H54 (cell line): Measurements from ENCODE around the gene DDX4.
A peak's percentile ranks its signal among the peaks of the same experiment; 100 is the strongest.
"Not testable (repeated sequence)": the region's sequence is repeated elsewhere in the genome, so short reads cannot be mapped to it uniquely, and the experiment has no call there.

Source experiments
- DNase-seq: peaks from one replicate; pipeline ENCODE4 v3.0.0; 2011; ENCODE audit warnings: low spot score, mixed read lengths; ENCODE audit not compliant: insufficient read length
- FAIRE-seq: peaks from 3 replicates; lab custom pipeline; 2011; peaks lifted over from hg19 to GRCh38; lab: Jason Lieb, UNC
- POLR2A ChIP-seq: IDR thresholded peaks from 2 replicates; pipeline ENCODE4 v1.6.1; 2011; ENCODE audit warnings: low read depth, mild to moderate bottlenecking, low read length

DDX4 gene

DNA sequence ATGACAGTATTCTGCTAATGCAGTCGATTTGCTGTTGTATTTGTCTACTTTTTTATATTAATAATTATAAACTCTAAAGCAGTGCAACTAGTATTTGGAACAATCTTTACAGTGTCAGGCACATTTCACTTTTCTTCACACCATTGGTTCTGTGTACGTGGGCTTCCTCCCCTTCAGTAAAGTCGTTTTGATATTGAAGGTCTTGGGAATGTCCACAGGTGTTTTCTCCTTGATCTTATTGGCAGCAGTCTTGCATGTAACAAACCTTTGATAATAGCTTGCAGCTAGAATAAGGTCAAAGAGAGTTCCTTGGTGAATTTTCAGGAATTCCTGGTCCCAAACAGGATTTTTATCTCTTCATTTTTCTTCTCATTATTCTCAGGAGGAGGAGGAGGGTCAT lies 12.2 kb downstream of the DDX4 start:
- no peak for TF ChIP-seq POLR2A
- DNase-seq (no peak), FAIRE-seq (no peak)

DNA sequence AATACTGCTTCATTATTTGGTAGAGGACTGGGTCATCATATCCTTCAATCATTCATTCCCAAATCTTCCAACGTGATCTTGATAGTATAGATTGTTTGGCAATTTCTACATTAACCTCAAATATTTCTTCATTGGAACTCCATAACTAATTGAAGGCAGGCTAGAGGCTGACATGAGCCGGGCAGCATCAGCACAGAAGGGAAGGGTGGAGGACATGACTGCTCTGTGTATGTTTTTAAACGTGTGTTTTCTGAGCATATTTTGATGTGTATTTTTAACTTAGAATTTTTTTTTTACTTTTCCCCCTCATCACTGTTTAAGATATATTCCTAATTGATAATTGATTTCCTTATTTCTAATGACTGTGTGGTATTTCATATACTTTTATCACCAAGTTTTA lies 12.6 kb downstream of the DDX4 start:
- FAIRE-seq, result no peak
- no peak for DNase-seq
- TF ChIP-seq POLR2A, result no peak

DNA sequence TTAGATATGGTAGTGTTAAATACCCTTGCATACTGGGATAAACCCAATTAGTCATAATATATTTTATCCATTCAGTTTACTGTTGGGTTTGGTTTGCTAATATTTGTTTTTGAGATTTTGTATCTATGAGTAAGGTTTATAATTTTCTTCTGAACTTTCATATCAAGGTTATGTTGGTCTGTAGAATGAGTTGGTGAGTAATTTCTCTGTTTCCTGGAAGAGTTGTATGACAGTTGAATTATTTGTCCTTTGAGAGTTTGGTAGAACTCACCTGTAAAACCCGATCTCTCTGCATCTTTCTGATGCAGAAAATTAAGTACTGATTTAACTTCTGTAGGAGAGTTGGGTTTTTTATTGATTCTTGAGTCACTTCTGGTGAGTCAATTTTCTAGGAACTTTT lies 20.4 kb downstream of the DDX4 start:
- DNase-seq, result no peak
- FAIRE-seq, result no peak
- TF ChIP-seq POLR2A, result no peak

DNA sequence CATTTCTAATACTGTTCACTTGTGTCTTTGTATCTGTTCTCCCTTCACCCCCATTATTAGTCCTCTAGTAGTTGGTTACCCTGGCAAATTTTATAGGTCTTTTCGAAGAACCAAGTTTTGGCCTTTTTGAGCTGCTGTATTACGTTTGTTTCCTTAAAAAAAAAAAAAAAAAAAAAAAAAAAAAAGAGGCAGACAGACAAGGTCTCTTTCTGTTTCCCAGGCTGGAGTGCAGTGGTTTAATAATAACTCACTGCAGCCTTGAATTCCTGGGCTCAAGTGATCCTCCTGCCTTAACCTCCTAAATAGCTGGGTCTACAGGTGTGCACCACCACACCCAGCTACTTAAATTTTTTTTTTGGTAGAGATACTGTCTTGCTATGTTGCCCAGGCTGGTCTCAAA lies 20.9 kb downstream of the DDX4 start:
- no peak for TF ChIP-seq POLR2A
- no peak for DNase-seq
- no peak for FAIRE-seq

DNA sequence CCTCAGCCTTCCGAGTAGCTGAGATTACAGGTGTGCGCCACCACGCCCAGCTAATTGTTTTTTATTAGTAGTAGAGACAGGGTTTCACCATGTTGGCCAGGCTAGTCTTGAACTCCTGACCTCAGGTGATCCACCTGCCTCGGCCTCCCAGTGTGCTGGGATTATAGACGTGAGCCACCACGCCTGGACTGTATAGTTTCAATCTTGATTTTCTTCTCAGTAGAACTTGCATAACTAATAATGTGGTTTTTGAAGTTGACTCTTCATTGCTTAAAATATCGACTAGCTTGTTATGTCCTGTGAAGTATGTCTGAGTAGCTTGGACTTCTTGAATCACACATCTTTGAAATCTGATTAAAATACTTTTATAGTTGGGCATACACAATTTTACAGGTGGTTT lies 23.9 kb downstream of the DDX4 start:
- not testable (repeated sequence) for FAIRE-seq, DNase-seq

DNA sequence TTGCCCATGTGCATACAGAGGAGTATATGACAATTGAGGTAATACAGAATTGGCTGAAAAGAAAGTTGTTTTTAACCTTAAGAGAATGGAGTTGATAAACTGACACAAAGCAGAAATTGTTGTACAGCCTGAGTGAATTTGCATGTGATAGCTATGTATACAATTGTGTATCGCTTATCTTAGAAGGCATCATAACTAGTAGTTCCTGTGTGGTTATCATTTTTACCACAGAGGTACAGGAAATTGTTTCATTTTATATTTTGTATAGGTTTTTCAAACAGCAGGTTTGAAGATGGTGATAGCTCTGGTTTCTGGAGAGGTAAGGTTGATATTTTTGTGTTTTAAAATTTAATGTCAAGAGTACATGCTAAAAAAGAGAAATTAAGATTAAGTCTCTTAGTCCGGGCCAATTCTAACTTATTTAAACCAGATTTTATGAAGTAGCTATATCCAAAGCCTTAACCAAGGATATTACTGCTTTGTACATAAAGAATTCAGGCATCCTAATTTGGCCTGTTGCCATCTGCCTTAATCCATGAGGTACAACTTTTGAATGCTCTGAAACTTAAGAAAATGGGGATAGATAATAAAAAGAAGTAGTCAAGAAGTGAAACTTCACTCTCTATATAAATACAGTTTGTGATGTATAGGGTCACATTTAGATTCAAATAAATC lies 26.0 kb downstream of the DDX4 start:
- no peak for DNase-seq
- FAIRE-seq, result no peak
- TF ChIP-seq POLR2A, result no peak

DNA sequence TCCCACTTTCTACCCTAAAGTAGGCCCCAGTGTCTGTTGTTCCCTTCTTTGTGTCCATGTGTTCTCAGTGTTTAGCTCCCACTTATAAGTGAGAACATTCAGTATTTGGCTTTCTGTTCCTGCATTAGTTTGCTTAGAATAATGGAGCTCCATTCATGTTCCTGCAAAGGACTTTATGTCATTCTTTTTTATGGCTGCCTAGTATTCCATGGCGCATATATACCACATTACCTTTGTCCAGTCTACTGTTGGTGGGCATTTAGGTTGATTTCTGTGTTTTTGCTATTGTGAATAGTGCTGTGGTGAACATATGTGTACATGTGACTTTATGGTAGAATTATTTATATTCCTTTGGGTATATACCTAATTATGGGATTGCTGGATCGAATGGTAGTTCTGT lies 30.4 kb downstream of the DDX4 start:
- no peak for TF ChIP-seq POLR2A
- DNase-seq, result no peak
- FAIRE-seq, result no peak

DNA sequence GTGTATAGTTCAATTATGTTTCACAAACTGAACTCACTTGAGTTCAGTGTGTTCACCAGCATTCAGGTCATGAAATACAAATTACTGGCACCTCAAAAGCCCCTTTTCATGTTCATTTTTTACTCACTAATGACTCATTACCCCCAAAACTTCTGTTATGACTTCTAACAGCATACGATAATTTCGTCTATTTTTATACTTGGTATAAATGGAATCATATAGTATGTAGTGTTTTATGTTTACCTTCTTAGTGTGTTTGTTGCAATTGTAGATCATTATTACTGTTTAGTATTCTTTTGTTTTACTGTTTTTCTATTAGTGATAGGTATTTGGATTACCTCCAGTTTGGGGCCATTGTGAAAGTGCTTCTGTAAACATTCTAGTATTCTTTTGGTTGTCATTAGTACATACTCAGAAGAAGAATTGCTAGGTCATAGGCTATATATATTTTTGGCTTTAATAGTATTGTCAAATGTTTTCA lies 33.4 kb downstream of the DDX4 start:
- TF ChIP-seq POLR2A, result no peak
- FAIRE-seq, result no peak

DNA sequence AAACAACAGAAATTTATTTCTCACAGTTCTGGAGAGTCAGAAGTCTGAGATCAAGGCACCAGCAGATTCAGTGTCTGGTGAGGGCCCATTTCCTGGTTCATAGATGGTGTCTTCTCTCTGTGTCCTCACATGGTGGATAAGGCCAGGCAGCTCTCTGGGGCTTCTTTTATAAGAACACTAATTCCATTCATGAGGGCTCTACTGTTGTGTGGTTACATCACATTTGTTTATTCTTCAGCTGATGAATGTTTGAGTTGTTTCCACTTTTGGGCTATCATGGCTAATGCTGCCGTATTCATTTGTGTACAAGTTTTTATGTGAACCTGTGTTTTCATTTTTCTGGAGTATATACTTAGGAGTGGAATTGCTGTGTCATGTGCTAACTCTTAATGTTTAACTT lies 35.2 kb downstream of the DDX4 start:
- DNase-seq (no peak), FAIRE-seq (no peak)
- TF ChIP-seq POLR2A, result no peak

More for the DNA sequence above, 33.4 kb downstream of the DDX4 start:
- DNase-seq, result no peak

DNA sequence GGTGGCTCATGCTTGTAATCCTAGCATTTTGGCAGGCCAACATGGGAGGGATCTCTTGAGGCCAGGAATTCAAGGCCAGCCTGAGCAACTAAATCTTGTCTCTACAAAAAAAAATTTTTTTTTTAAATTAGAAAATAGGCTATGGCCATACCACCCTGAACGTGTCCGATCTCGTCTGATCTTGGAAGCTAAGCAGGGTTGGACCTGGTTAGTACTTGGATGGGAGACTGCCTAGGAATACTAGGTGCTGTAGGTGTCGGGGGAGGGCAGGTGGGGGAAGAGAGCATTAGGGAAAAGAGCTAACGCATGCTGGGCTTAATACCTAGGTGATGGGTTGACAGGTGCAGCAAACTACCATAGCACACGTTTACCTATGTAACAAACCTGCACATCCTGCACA lies 39.5 kb downstream of the DDX4 start:
- FAIRE-seq, result no peak

DNA sequence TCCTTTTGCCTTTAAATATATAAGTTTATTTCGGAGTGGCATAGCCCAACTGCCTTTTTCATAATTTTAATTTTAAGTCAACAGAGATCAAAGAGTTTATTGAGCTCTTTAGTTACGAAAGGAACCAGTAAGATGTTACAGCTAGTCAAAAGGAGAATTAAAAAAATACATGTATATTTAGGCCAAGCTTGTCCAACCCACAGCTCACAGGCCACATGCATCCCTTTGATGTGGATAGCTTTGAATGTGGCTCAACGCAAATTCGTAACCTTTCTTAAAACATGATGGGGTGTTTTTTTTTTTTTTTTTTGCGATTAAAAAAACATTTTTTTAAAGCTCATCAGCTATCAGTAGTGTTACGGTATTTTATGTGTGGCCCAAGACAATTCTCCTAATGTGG lies 63.1 kb downstream of the DDX4 start:
- DNase-seq (no peak), FAIRE-seq (no peak)
- TF ChIP-seq POLR2A, result no peak

More for the DNA sequence above, 39.5 kb downstream of the DDX4 start:
- no peak for DNase-seq
- no peak for TF ChIP-seq POLR2A

DNA sequence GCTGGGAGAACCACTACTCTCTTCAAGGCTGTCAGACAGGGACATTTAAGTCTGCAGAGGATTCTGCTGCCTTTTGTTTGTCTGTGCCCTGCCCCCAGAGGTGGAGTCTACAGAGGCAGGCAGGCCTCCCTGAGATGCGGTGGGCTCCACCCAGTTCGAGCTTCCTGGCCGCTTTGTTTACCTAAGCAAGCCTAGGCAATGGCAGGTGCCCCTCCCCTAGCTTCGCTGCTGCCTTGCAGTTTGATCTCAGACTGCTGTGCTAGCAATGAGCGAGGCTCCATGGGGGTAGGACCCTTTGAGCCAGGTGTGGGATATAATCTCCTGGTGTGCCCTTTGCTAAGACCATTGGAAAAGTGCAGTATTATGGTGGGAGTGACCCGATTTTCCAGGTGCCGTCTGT lies 71.0 kb downstream of the DDX4 start:
- FAIRE-seq, DNase-seq: not testable (repeated sequence)

DNA sequence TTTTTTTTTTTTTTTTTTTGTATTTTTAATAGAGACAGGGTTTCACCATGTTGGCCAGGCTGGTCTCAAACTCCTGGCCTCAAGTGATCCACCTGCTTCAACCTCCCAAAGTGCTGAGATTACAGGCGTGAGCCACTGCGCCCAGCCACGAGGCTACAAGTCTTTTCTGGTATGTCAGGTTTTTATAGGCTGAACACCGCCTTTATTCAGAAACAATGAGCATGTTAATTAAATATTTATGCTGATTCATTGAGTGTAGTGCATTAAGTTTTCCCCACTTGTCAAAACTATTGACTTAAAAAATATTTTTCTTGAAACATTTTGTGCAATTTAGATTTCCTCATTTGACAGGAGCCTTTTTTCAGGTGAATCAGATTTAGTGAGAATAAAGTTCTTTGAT lies 78.1 kb downstream of the DDX4 start:
- DNase-seq, FAIRE-seq: not testable (repeated sequence)

DNA sequence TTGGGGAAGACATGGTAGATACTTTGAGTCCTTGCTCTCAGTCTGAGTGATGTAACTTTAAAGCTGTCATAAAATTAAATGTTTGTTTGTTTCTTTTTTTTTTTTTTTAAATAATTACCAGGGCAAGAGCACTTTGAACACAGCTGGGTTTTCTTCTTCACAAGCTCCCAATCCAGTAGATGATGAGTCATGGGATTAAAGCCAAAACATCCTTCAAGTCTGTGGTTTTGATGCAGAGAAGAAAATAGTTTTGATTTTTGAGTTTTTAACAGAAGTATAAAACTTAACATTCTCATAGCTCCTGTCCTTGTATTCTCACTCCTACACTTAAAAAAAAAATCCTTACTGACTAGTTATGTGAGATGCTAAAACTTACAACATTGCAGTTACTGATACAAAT lies 78.5 kb downstream of the DDX4 start:
- no peak for TF ChIP-seq POLR2A
- DNase-seq (peak; percentile 25), FAIRE-seq (no peak)

DNA sequence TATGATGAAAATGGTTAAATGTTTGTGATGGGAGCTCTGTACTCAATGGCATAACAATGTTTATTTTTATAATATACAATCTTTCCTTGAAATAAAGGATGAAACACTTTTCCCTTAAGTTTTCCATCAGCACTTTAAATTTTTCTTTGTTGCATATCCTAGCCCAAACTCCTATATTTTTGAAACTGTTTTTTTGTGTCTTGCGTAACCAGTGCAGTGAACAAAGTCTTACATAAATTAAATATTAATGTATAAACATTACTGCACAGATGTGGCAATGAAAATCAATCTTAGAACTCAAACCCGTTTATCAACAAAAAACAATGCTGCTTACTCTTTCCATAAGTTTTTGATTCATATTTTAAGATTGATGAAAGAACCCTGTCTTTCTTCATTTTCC lies 79.2 kb downstream of the DDX4 start:
- DNase-seq (no peak), FAIRE-seq (no peak)
- no peak for TF ChIP-seq POLR2A
